ENCODE measurements around the gene MBD3L4.
"Not testable (repeated sequence)": the region's sequence is repeated elsewhere in the genome, so short reads cannot be mapped to it uniquely, and the experiment has no call there.

Gene MBD3L4

DNA sequence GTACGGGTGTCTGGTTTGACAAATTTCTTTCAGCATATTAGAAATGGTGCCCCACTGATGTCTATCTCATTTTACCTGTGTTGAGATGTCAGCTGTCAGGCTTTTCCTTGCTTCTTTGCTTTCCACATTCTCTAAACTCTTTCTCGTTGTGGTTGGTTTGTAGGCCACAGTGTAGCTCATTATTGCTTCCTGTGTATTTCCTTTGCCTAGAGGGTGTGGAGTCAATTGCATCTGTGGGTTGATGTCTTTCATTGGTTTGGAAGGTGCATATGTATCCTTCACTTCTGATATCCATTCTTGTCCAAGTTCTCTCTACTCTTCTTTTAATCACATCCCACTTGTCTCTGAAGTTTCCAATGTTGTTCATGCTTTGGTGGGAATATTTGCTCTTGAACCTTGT lies 1.6 kb upstream of the MBD3L4 start:
- not testable (repeated sequence) for DNase-seq

GRCh38 chr19:7030278-7030677 lies 9.7 kb downstream of the MBD3L4 start, which contains the start of gene MBD3L5:
TSS of gene MBD3L5 (plus strand) at chr19:7030578. CDS start at chr19:7030612, 34 bp downstream.
- not testable (repeated sequence) for DNase-seq

- not testable (repeated sequence) for DNase-seq
These were observed 11.2 kb downstream of the MBD3L4 start for GRCh38 chr19:7028790-7029189.

- not testable (repeated sequence) for DNase-seq
These were observed 18.6 kb downstream of the MBD3L4 start, which contains the start of gene MBD3L2B for GRCh38 chr19:7021331-7021730. TSS of gene MBD3L2B (minus strand) at chr19:7021431. CDS start at chr19:7021397, 34 bp downstream.

GRCh38 chr19:7018828-7019227 lies 21.2 kb downstream of the MBD3L4 start:
- DNase-seq = no peak

- DNase-seq = no peak
These were observed 26.3 kb downstream of the MBD3L4 start for GRCh38 chr19:7013678-7014077.

GRCh38 chr19:7010722-7011593 lies 29.0 kb downstream of the MBD3L4 start:
- DNase-seq = no peak

DNA sequence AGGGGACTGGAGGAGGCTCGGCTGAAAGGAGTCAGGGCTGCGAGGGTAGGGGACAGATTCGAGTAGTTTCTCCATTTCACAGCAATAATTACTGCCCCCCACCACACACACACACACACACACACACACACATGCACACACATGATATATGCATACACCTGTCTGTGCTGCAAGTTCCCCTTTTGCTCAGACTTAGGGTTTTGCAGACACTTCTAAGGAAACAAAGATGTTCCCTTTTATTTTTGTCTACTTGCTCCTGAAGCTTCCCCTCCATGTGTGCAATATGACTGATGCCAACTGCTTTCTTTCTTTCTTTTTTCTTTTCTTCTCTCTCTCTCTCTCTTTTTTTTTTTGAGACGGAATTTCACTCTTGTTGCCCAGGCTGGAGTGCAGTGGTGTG lies 32.1 kb downstream of the MBD3L4 start:
- DNase-seq = no peak

DNA sequence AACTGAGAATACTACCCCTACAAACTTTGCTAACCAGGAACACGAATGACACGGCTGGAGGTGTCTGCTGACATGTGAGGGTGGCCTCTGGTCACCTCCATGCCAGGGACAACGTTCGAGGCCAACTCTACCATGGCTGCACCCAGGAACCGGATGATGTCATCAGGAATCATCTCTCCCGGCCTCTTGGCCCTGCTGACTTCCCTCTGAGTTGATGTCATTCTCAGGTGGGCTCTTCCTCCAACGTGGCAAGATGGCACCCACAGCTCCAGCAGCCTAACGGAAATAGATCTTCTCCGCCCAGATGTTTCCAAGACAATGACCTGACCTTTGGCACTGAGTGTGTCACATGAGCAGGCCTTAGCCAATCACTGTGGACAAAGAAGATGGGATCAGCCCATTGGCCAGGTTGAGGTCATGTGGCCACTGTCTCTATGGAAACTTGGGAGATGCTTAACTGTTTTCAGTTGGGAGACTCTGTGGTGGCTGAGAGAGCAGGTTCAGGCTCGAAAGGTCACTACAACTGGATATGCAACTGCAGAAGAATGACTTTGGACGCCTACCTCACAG lies 33.8 kb downstream of the MBD3L4 start:
- DNase-seq = no peak

GRCh38 chr19:7004313-7004931 lies 35.6 kb downstream of the MBD3L4 start:
- no peak for DNase-seq

- DNase-seq = no peak
These were observed 39.2 kb downstream of the MBD3L4 start for GRCh38 chr19:7000816-7001215.

GRCh38 chr19:7000333-7000732 lies 39.6 kb downstream of the MBD3L4 start:
- DNase-seq = no peak

GRCh38 chr19:6999933-7000332 lies 40.0 kb downstream of the MBD3L4 start:
- no peak for DNase-seq

DNA sequence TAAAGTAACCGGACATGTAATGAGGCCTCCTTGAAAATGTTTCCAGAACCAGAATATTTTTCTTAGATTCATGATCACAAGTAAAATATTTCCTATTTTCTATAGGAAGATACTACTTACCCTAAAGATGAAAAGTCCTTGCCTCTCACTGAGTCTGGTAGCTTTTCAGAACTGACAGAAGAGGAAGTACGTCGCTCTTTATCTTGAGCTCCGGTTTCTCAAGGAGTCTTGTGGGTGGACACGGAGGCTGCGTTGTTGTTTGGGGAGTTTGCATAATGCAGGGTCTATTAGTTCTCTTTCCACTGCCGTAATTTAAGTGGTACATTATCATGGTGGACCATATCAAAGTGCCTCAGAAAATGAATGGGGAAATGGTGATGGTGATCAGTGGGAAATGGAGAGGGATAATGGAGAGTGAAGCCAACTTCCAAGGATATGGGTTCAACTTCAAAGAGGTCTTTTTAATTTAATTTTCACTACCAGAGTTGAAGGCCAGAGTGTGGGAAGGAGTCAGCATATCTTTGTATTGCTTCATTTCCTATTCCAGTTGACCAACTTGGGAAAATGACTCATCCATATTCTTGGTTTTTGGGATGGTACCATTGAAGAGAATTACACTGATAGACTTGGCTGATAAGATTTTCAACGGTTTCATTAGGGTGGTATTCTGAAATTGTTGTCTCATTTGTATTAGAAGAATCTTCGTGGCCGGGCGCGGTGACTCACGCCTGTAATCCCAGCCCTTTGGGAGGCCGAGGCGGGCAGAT lies 42.1 kb downstream of the MBD3L4 start:
- no peak for DNase-seq

DNA sequence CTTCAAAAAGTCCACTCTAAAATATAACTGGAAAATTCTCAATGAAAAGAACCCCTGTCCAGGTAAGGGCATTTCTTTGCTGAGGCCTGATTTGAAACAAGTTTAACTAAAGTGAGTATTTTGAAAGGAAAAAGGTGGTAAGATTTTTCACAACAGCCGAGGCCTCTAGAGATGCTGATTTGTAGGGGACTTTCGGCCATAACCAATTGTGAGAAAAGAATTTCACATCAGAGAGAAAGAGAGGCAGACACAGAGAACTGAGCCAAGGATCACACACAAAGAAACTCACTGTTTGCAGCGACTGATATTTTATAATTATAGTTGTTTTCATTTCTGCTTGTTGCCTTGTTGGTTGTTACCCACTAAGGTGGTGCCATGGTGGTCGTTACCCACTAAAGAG lies 43.2 kb downstream of the MBD3L4 start:
- no peak for DNase-seq

GRCh38 chr19:6995054-6995453 lies 44.9 kb downstream of the MBD3L4 start:
- DNase-seq = no peak

DNA sequence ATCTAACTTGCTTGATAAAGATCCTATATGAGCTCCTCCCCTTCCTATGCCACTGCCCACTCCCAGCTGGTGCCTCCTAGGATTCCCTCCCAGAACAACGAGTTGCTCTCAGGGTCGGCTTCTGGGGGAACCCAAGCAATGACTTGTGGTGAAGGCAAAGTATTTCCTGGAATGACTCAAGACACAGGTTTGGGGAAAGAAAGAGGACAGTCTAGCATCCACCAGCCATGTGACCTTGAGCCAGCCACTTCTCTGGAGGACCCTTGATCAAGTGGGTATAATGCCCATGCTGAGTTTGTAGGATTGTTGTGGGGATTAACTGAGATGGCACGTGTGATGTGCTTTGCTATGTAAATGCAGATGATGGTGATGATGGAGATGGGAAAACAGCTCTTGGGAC lies 51.7 kb downstream of the MBD3L4 start:
- no peak for DNase-seq

GRCh38 chr19:6987850-6988249 lies 52.1 kb downstream of the MBD3L4 start:
- no peak for DNase-seq
